ENCODE measurements around the gene IRS2.

Gene IRS2

GRCh38 chr13:109802936-109803335 lies 16.6 kb upstream of the IRS2 start:
- TF ChIP-seq CTCF (conservative IDR thresholded peaks at IDR 0.05) = no peak
- no peak overlapping the region for H3K27ac ChIP-seq

GRCh38 chr13:109795011-109795410 lies 8.6 kb upstream of the IRS2 start:
- H3K27ac ChIP-seq = no peak overlapping the region

GRCh38 chr13:109794095-109794494 lies 7.7 kb upstream of the IRS2 start:
- TF ChIP-seq CTCF (conservative IDR thresholded peaks at IDR 0.05) = no peak
- H3K27ac ChIP-seq = 0 out of 2 replicates have a peak overlapping the region, but pooled peaks have one; percentile 0

More at GRCh38 chr13:109795011-109795410, 8.6 kb upstream of the IRS2 start:
- TF ChIP-seq CTCF (conservative IDR thresholded peaks at IDR 0.05) = no peak

- TF ChIP-seq CTCF (conservative IDR thresholded peaks at IDR 0.05) = no peak
- H3K27ac ChIP-seq = no peak overlapping the region
These were observed 6.2 kb upstream of the IRS2 start for GRCh38 chr13:109792416-109793059.

GRCh38 chr13:109790942-109791605 lies 4.7 kb upstream of the IRS2 start:
- no peak overlapping the region for H3K27ac ChIP-seq

GRCh38 chr13:109790086-109790485 lies 3.7 kb upstream of the IRS2 start:
- TF ChIP-seq CTCF (conservative IDR thresholded peaks at IDR 0.05) = no peak
- H3K27ac ChIP-seq = no peak overlapping the region

More at GRCh38 chr13:109790942-109791605, 4.7 kb upstream of the IRS2 start:
- TF ChIP-seq CTCF (conservative IDR thresholded peaks at IDR 0.05) = no peak

- TF ChIP-seq CTCF (conservative IDR thresholded peaks at IDR 0.05) = no peak
- H3K27ac ChIP-seq = no peak overlapping the region; the same call in 1 of the 2 replicates
These were observed 2.9 kb upstream of the IRS2 start for GRCh38 chr13:109789262-109789661.

Data from VCaP (cell line).